Mesenchymal stem cell (in vitro differentiated cells and primary cell): ENCODE results near the gene VN1R4.
A peak's percentile ranks its signal among the peaks of the same experiment; 100 is the strongest.
"Not testable (repeated sequence)": the region's sequence is repeated elsewhere in the genome, so short reads cannot be mapped to it uniquely, and the experiment has no call there.

ENCODE experiments used
- DNase-seq: peaks from one replicate; pipeline ENCODE4 v3.0.0-alpha.2; 2013
- H2AFZ ChIP-seq: one replicate; pipeline ENCODE4 v1.6.1; 2013; ENCODE audit warnings: low read depth, mild to moderate bottlenecking, control low read depth, inconsistent platforms, low read length, moderate library complexity
- H2AK5ac ChIP-seq: 2 replicates; pipeline ENCODE4 v1.6.1; 2013; ENCODE audit warnings: low read length, moderate library complexity, mild to moderate bottlenecking, inconsistent platforms; ENCODE audit not compliant: severe bottlenecking
- H2BK120ac ChIP-seq: one replicate; pipeline ENCODE4 v1.6.1; 2013; ENCODE audit warnings: low read depth, mild to moderate bottlenecking, inconsistent platforms, low read length, moderate library complexity
- H2BK12ac ChIP-seq, 2 experiments: one replicate each; pipeline ENCODE4 v1.6.1; 2013; ENCODE audit warnings: inconsistent platforms in 2 of 2, low read length in 2 of 2, mild to moderate bottlenecking in 2 of 2, moderate library complexity in 2 of 2, control low read depth in 1 of 2
- H2BK15ac ChIP-seq: one replicate; pipeline ENCODE4 v1.6.1; 2013; ENCODE audit warnings: mild to moderate bottlenecking, low read depth, inconsistent platforms; ENCODE audit not compliant: poor library complexity, severe bottlenecking
- H2BK5ac ChIP-seq: 2 replicates; pipeline ENCODE4 v1.6.1; 2013; ENCODE audit warnings: low read depth, mild to moderate bottlenecking, low read length, control low read depth, inconsistent platforms; ENCODE audit not compliant: poor library complexity, severe bottlenecking
- H3K14ac ChIP-seq, 2 experiments: one replicate each; pipeline ENCODE4 v1.6.1; 2013; ENCODE audit warnings: inconsistent platforms in 2 of 2, low read length in 2 of 2, control low read depth in 1 of 2, mild to moderate bottlenecking in 1 of 2, moderate library complexity in 1 of 2
- H3K18ac ChIP-seq, 2 experiments: one replicate each; pipeline ENCODE4 v1.6.1; 2013; ENCODE audit warnings: inconsistent platforms in 2 of 2, low read length in 2 of 2, control low read depth in 1 of 2, low read depth in 1 of 2, mild to moderate bottlenecking in 1 of 2
- H3K23ac ChIP-seq, 2 experiments: one replicate each; pipeline ENCODE4 v1.6.1; 2013; ENCODE audit warnings: inconsistent platforms in 2 of 2, low read length in 2 of 2, mild to moderate bottlenecking in 2 of 2, moderate library complexity in 2 of 2, control low read depth in 1 of 2
- H3K27ac ChIP-seq: 2 replicates; pipeline ENCODE4 v1.5.1; 2013; ENCODE audit warnings: mild to moderate bottlenecking, moderate library complexity, low read length, control low read depth, inconsistent platforms; ENCODE audit not compliant: poor library complexity, severe bottlenecking
- H3K27me3 ChIP-seq, 2 experiments: 2 replicates each; pipeline versions ENCODE4 v1.6.1 to v1.7.0; 2013; ENCODE audit warnings: low read length in 2 of 2, mild to moderate bottlenecking in 2 of 2, moderate library complexity in 2 of 2, control low read depth in 1 of 2, inconsistent platforms in 1 of 2; ENCODE audit not compliant: control insufficient read depth in 1 of 2, insufficient read depth in 1 of 2
- H3K36me3 ChIP-seq, 2 experiments: 2 replicates each; pipeline versions ENCODE4 v1.6.1 to v1.7.0; 2013; ENCODE audit warnings: low read length in 2 of 2, control low read depth in 1 of 2, inconsistent platforms in 1 of 2, low read depth in 1 of 2, mild to moderate bottlenecking in 1 of 2; ENCODE audit not compliant: insufficient read depth in 2 of 2, control insufficient read depth in 1 of 2
- H3K4ac ChIP-seq, 2 experiments: one replicate each; pipeline ENCODE4 v1.6.1; 2013; ENCODE audit warnings: inconsistent platforms in 2 of 2, low read length in 2 of 2, mild to moderate bottlenecking in 2 of 2, moderate library complexity in 2 of 2, control low read depth in 1 of 2, low read depth in 1 of 2
- H3K4me1 ChIP-seq: 2 replicates; pipeline ENCODE4 v1.6.1; 2013; ENCODE audit warnings: low read depth, low read length, control low read depth; ENCODE audit not compliant: control insufficient read depth, insufficient read depth
- H3K4me2 ChIP-seq: 2 replicates; pipeline ENCODE4 v1.6.1; 2013; ENCODE audit warnings: low read length, mild to moderate bottlenecking, inconsistent platforms; ENCODE audit not compliant: poor library complexity, severe bottlenecking
- H3K4me3 ChIP-seq, 2 experiments: 2 replicates each; pipeline versions ENCODE4 v1.5.1 to v1.7.0; 2013; ENCODE audit warnings: low read length in 2 of 2, mild to moderate bottlenecking in 2 of 2, control low read depth in 1 of 2, low read depth in 1 of 2; ENCODE audit not compliant: insufficient read depth in 1 of 2
- H3K79me1 ChIP-seq: replicated peaks from 2 replicates; pipeline ENCODE4 v1.6.1; 2013; ENCODE audit warnings: mild to moderate bottlenecking, control low read depth, low read length, inconsistent platforms; ENCODE audit not compliant: poor library complexity, severe bottlenecking
- H3K9ac ChIP-seq: 2 replicates; pipeline ENCODE4 v1.7.0; 2013; ENCODE audit warnings: mild to moderate bottlenecking, low read length, moderate library complexity
- H3K9me3 ChIP-seq: 2 replicates; pipeline ENCODE4 v1.7.0; 2013; ENCODE audit warnings: mild to moderate bottlenecking, low read length; ENCODE audit not compliant: control insufficient read depth
- H4K8ac ChIP-seq: one replicate; pipeline ENCODE4 v1.6.1; 2013; ENCODE audit warnings: inconsistent platforms, mild to moderate bottlenecking, low read length, moderate library complexity
- H4K91ac ChIP-seq: one replicate; pipeline ENCODE4 v1.6.1; 2013; ENCODE audit warnings: mild to moderate bottlenecking, low read length, inconsistent platforms
- WGBS: methylation state at CpG from one replicate; pipeline ENCODE4 v1.1.7; 2013; ENCODE audit warnings: mixed read lengths; 5-methylcytosine and 5-hydroxymethylcytosine counted together

The VN1R4 gene

DNA sequence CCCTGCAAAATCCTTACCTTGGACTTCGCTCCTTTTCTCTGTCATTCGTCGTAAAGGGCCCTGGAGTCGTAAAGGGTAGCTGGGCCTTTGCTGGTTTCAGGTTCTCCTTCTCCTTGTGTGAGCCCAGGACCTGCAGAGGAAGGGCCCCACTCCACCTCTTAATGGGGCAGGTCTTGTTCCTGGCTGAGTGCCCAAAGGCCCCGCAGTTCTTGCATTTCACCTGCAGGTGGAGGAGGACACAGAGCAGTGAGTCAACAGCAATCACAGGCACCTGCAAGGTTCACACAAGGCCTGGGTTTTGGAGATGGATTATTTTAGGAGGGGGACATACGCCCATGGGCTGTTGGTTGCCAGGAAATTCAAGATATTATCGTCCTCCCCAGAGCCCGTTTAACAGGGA, 33.8 kb upstream of the VN1R4 start:
- not testable (repeated sequence) for H2AK5ac ChIP-seq, DNase-seq, H3K23ac ChIP-seq, H2BK5ac ChIP-seq, H4K91ac ChIP-seq, H3K18ac ChIP-seq, H3K27me3 ChIP-seq, H3K79me1 ChIP-seq, H4K8ac ChIP-seq, H2AFZ ChIP-seq, H3K4me2 ChIP-seq, H2BK15ac ChIP-seq, H2BK120ac ChIP-seq, H3K14ac ChIP-seq, H3K4me1 ChIP-seq, H3K9ac ChIP-seq, H3K4ac ChIP-seq, H3K36me3 ChIP-seq, H3K27ac ChIP-seq, H3K4me3 ChIP-seq, H2BK12ac ChIP-seq
- peaks cover 18% of the 10 kb centered on the region for H3K9me3 ChIP-seq
- WGBS, result no CpG with 5 or more reads among the region's 8 CpGs

- H3K18ac ChIP-seq, result no peak overlapping the region
- no peaks in the 10 kb centered on the region for H3K79me1 ChIP-seq
- H2BK120ac ChIP-seq, result no peak overlapping the region
- no peaks in the 10 kb centered on the region for H3K36me3 ChIP-seq
- H4K91ac ChIP-seq, result no peak overlapping the region
- whole genome bisulfite sequencing, result 90% methylated on average over 7 of the region's 7 CpGs
- H3K27ac ChIP-seq, result no peak overlapping the region
- no peak overlapping the region for H3K4me3 ChIP-seq
- no peak overlapping the region for H4K8ac ChIP-seq
- peak; percentile 1 for DNase-seq
- H2AFZ ChIP-seq, result no peak overlapping the region
- peaks cover 57% of the 10 kb centered on the region for H3K9me3 ChIP-seq
- no peak overlapping the region for H3K9ac ChIP-seq
- H3K4me1 ChIP-seq, result no peaks in the 10 kb centered on the region
- no peak overlapping the region for H3K4ac ChIP-seq
- no peak overlapping the region for H2BK12ac ChIP-seq
- H2AK5ac ChIP-seq, result no peak overlapping the region
- H3K14ac ChIP-seq, result no peak overlapping the region
- H2BK15ac ChIP-seq, result no peak overlapping the region
- H3K4me2 ChIP-seq, result no peak overlapping the region
- H2BK5ac ChIP-seq, result no peak overlapping the region
- no peaks in the 10 kb centered on the region for H3K27me3 ChIP-seq
- no peak overlapping the region for H3K23ac ChIP-seq
These were observed 27.4 kb upstream of the VN1R4 start for GRCh38 chr19:53294786-53295441.

DNA sequence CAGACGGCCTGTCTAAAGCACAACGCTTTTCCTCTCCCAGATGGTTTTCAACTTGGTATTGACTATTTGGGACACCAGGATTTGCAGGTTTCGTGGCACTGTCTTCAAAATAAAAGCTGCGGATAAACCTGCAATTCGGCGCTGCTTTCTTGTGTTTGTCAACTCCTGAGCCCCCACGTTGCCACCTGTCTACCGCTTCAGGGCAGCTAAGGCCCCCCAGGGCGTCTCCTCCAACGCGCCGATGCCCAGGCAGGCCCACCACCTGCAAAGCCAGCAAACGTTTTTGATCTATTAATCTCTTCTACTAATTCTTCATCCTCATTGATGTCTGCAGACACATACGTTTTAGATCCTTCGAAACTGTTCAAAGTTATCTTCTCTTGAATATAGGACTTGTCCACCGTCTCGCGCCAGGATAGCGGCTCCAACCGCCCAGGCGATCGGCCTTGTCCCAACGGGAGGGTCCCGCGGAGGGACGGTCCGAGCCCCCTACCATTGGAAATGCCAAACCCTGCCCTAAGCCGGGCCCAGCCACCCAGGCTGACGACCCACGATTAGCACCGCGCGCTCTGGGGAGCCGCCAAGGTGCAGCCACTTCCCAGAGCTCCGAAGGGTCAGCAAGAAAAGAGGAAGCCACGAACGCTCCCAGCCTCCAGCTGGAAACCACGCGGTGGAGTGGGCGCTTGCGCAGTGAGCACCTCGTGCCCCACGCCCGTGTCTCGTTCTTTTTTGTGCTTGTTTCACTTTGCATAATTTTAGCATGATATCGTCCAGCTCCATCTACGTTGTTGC, 23.4 kb upstream of the VN1R4 start:
- no peak overlapping the region for H3K18ac ChIP-seq
- no peaks in the 10 kb centered on the region for H3K27me3 ChIP-seq
- no peak overlapping the region for H4K8ac ChIP-seq
- no peak overlapping the region for H2BK12ac ChIP-seq
- no peak overlapping the region for H3K9ac ChIP-seq
- H3K4me3 ChIP-seq, result peak overlapping the region in 1 of 2 experiments; percentile 24
- DNase-seq, result no peak
- no peak overlapping the region for H3K4ac ChIP-seq
- 93% methylated on average over 47 of the region's 47 CpGs for WGBS
- no peak overlapping the region for H3K23ac ChIP-seq
- H3K9me3 ChIP-seq, result peaks cover 54% of the 10 kb centered on the region
- H4K91ac ChIP-seq, result no peak overlapping the region
- H3K4me1 ChIP-seq, result no peaks in the 10 kb centered on the region
- no peaks in the 10 kb centered on the region for H3K79me1 ChIP-seq
- no peak overlapping the region for H2BK120ac ChIP-seq
- no peak overlapping the region for H3K27ac ChIP-seq
- no peaks in the 10 kb centered on the region for H3K36me3 ChIP-seq
- no peak overlapping the region for H2BK15ac ChIP-seq
- H2AK5ac ChIP-seq, result no peak overlapping the region
- H2AFZ ChIP-seq, result no peak overlapping the region
- H3K14ac ChIP-seq, result no peak overlapping the region
- H2BK5ac ChIP-seq, result no peak overlapping the region
- H3K4me2 ChIP-seq, result no peak overlapping the region

DNA sequence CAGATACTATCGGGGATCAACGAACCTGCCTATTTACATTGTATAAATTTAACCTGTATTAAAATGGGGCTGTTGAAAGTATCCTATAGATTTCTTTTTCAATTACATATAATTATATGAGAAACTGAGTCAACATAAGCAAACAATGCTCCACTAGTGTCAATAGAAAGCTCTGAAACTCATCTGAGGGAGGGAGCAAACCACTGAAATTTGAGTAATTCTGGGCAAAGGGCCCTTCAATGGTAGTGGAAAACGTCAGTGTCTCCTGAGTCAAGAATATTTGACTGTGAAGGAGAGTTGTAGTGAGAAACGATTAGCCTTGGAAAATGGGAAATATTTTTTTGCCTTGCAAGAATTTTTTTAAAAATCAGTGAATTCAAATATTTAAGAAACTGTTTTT, 17.6 kb upstream of the VN1R4 start:
- no peak overlapping the region for H3K4me2 ChIP-seq
- no peak overlapping the region for H2BK120ac ChIP-seq
- H4K8ac ChIP-seq, result no peak overlapping the region
- no peak overlapping the region for H3K4me3 ChIP-seq
- H3K9ac ChIP-seq, result no peak overlapping the region
- no peak overlapping the region for H2AFZ ChIP-seq
- no peak for DNase-seq
- H3K27me3 ChIP-seq, result no peaks in the 10 kb centered on the region
- H3K36me3 ChIP-seq, result no peaks in the 10 kb centered on the region
- 13% methylated on average over 1 of the region's 4 CpGs for WGBS
- no peak overlapping the region for H3K18ac ChIP-seq
- no peaks in the 10 kb centered on the region for H3K79me1 ChIP-seq
- no peak overlapping the region for H4K91ac ChIP-seq
- no peak overlapping the region for H3K27ac ChIP-seq
- no peak overlapping the region for H2AK5ac ChIP-seq
- peaks cover 11% of the 10 kb centered on the region for H3K9me3 ChIP-seq
- H2BK12ac ChIP-seq, result no peak overlapping the region
- H3K4ac ChIP-seq, result no peak overlapping the region
- H3K23ac ChIP-seq, result no peak overlapping the region
- no peaks in the 10 kb centered on the region for H3K4me1 ChIP-seq
- no peak overlapping the region for H3K14ac ChIP-seq
- no peak overlapping the region for H2BK5ac ChIP-seq
- H2BK15ac ChIP-seq, result no peak overlapping the region
